Muscle of leg (tissue), 11 donors: ENCODE data around the gene PDCD1. TPM values are rescaled to one million over a fixed set of nuclear protein-coding genes. Genes with fewer than 3 reads are reported as not detected.

ENCODE experiments used
- DNase-seq: peaks from one replicate; pipeline ENCODE4 v3.0.0; 2013
- H3K27ac ChIP-seq: one replicate; pipeline ENCODE4 v1.5.1; 2013; ENCODE audit warnings: mild to moderate bottlenecking, low read length, control low read depth
- H3K27me3 ChIP-seq: one replicate; pipeline ENCODE4 v1.6.1; 2013; ENCODE audit warnings: low read length; ENCODE audit not compliant: control insufficient read depth, insufficient read depth
- H3K36me3 ChIP-seq: one replicate; pipeline ENCODE4 v1.6.1; 2013; ENCODE audit warnings: low read length; ENCODE audit not compliant: control insufficient read depth, insufficient read depth
- H3K4me1 ChIP-seq: one replicate; pipeline ENCODE4 v1.6.1; 2013; ENCODE audit warnings: low read length; ENCODE audit not compliant: control insufficient read depth, insufficient read depth
- H3K4me3 ChIP-seq: one replicate; pipeline ENCODE4 v1.5.1; 2013; ENCODE audit warnings: low read length, control low read depth
- H3K9me3 ChIP-seq: replicated peaks from 2 replicates; pipeline ENCODE4 v1.6.1; 2013; ENCODE audit warnings: low read depth, low read length; ENCODE audit not compliant: control insufficient read depth
- WGBS: methylation state at CpG from one replicate; pipeline ENCODE4 v1.1.5; 2013; ENCODE audit warnings: missing lambda C conversion rate; ENCODE audit not compliant: insufficient coverage; 5-methylcytosine and 5-hydroxymethylcytosine counted together
- polyA plus RNA-seq, 8 donors: library from polyadenylated mRNA; unstranded; fragments of 120-200 nt; gene quantifications; one replicate each; pipeline versions ENCODE4 v1.2.1 to v1.2.3, GENCODE V29; 2013; ENCODE audit warnings: inconsistent platforms in 1 of 8, low replicate concordance in 1 of 8; ENCODE audit not compliant: insufficient read length in 8 of 8, insufficient read depth in 1 of 8
- total RNA-seq: library from RNA; stranded (reverse); fragments of 120-200 nt; gene quantifications from one replicate; pipeline ENCODE4 v1.2.4, GENCODE V29; 2013

PDCD1 gene
- total and polyA plus RNA-seq, 9 donors, result 0.04 to 0.36 (median 0.10) TPM; not detected in 2

DNA sequence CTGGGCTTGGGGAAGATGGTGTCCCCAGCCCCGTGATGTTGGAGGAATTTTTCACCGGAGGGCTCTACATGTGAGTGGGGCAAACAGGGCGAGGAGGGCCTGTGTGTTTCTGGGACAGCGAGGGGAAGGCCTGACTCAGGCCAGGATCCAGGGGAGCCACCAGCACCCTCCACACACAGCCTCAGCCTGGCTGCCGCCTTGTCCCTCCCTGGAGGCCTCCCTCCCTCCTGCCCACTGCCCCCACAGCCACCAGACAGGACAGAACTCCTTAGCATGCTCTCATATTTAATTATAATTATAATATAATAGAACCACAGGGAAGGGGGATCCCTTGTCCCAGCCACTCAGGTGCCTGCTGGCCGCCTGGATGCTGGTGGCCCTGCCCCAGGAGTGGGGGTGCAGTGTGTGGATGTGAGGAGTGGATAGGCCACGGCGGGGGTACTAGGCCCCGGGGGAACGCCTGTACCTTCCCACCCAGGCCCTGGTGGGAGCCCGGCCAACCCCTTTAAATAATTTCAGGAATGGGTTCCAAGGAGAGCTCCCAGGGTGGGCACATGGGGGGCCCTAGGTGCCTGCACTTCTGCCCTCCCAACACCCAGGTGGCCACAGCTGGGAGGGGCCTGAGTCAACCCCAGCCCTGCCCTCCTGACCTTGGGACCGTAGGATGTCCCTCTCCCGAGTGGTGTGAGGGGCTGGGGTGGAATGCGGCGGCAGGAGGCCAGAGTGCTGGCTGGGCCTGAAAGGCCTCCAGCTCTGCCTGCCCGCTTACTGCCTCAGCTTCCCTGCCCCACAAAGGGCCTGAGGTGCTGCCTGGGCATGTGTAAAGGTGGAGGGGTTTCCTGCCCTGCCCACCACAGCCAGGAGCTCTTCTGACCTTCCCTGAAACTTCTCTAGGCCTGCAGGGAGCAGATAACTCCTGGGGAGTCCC is 8.8 kb downstream of the PDCD1 start:
- Histone ChIP-seq H3K36me3 (no peaks in the 10 kb centered on the region), H3K27me3 (peaks cover 2% of the 10 kb centered on the region), H3K9me3 (no peaks in the 10 kb centered on the region), H3K4me3 (no peak overlapping the region), H3K27ac (no peak overlapping the region), H3K4me1 (peaks cover 15% of the 10 kb centered on the region)
- DNase-seq, result no peak
- 47% methylated on average over 3 of the region's 16 CpGs for WGBS

GRCh38 chr2:241848761-241849615 is 9.7 kb downstream of the PDCD1 start:
- Histone ChIP-seq H3K27me3 (peaks cover 3% of the 10 kb centered on the region), H3K4me3 (no peak overlapping the region), H3K4me1 (peaks cover 14% of the 10 kb centered on the region), H3K9me3 (no peaks in the 10 kb centered on the region), H3K27ac (no peak overlapping the region), H3K36me3 (no peaks in the 10 kb centered on the region)
- no peak for DNase-seq
- 85% methylated on average over 35 of the region's 39 CpGs for WGBS

GRCh38 chr2:241846406-241846805 is 12.3 kb downstream of the PDCD1 start:
- 76% methylated on average over 22 of the region's 22 CpGs for WGBS
- peaks cover 3% of the 10 kb centered on the region for H3K27me3 ChIP-seq
- H3K4me1 ChIP-seq, result peaks cover 24% of the 10 kb centered on the region
- no peak overlapping the region for H3K27ac ChIP-seq
- no peaks in the 10 kb centered on the region for H3K9me3 ChIP-seq
- no peak for DNase-seq
- H3K36me3 ChIP-seq, result no peaks in the 10 kb centered on the region
- H3K4me3 ChIP-seq, result no peak overlapping the region

DNA sequence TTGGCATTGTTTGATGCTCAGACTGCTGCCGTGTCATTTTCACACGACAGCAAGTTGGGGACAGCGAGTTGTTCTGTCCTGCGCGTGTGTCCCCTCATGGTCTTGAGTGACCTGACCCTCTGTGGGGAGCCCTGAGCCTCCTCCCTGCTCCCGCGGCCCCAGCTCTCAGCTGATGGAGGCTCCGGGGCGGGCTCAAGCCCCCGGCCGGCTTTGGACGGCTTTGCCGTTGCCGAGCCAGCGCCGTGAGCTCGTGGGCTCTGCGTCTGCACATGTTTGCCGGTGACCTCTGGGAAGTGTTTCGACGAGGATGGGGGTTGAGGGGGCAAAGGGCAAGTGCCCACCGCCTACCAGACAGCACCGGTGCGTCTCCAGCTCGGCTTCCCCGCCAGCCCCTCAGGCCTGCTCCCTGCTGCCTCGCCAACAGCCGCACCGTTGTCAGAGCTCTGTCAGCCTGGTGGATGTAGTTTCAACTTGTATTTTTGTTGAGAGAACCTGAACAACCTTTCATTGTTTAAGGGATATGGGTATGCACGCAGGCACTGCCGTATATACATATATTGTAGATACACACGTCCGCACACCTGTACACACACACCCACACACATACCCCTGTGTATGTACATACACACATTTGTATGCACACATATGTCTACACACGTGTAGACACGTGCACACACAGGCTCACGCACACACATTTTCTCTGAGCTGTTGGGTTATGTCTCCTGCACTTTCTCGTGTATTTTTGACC is 13.7 kb downstream of the PDCD1 start:
- DNase-seq, result no peak
- Histone ChIP-seq H3K4me3 (peak overlapping the region; percentile 43), H3K27me3 (peaks cover 3% of the 10 kb centered on the region), H3K27ac (no peak overlapping the region), H3K4me1 (peaks cover 24% of the 10 kb centered on the region), H3K9me3 (no peaks in the 10 kb centered on the region), H3K36me3 (no peaks in the 10 kb centered on the region)
- WGBS, result 57% methylated on average over 29 of the region's 37 CpGs

- peak; percentile 94 for DNase-seq
Observed at GRCh38 chr2:241844066-241844728, 14.5 kb downstream of the PDCD1 start.

GRCh38 chr2:241843321-241844065 is 15.2 kb downstream of the PDCD1 start:
- peaks cover 5% of the 10 kb centered on the region for H3K27me3 ChIP-seq
- whole genome bisulfite sequencing, result 55% methylated on average over 29 of the region's 52 CpGs
- no peak overlapping the region for H3K4me3 ChIP-seq
- no peak for DNase-seq
- H3K27ac ChIP-seq, result peak overlapping the region; percentile 58
- no peaks in the 10 kb centered on the region for H3K9me3 ChIP-seq
- no peaks in the 10 kb centered on the region for H3K36me3 ChIP-seq
- H3K4me1 ChIP-seq, result peaks cover 24% of the 10 kb centered on the region

More at GRCh38 chr2:241844066-241844728, 14.5 kb downstream of the PDCD1 start:
- H3K4me1 ChIP-seq, result peaks cover 24% of the 10 kb centered on the region
- peak overlapping the region; percentile 43 for H3K4me3 ChIP-seq
- 3% methylated on average over 61 of the region's 65 CpGs for WGBS
- no peaks in the 10 kb centered on the region for H3K36me3 ChIP-seq
- H3K27me3 ChIP-seq, result peaks cover 3% of the 10 kb centered on the region
- no peaks in the 10 kb centered on the region for H3K9me3 ChIP-seq
- no peak overlapping the region for H3K27ac ChIP-seq

GRCh38 chr2:241842620-241843211 is 16.0 kb downstream of the PDCD1 start:
- Histone ChIP-seq H3K36me3 (no peaks in the 10 kb centered on the region), H3K27ac (peak overlapping the region; percentile 58), H3K9me3 (no peaks in the 10 kb centered on the region), H3K4me1 (peaks cover 24% of the 10 kb centered on the region), H3K27me3 (peaks cover 8% of the 10 kb centered on the region), H3K4me3 (no peak overlapping the region)
- peak; percentile 60 for DNase-seq
- 53% methylated on average over 24 of the region's 29 CpGs for WGBS

- Histone ChIP-seq H3K27ac (no peak overlapping the region), H3K9me3 (no peaks in the 10 kb centered on the region), H3K4me3 (no peak overlapping the region), H3K36me3 (no peaks in the 10 kb centered on the region), H3K27me3 (peaks cover 13% of the 10 kb centered on the region), H3K4me1 (peaks cover 24% of the 10 kb centered on the region)
- no peak for DNase-seq
- WGBS, result 73% methylated on average over 2 of the region's 11 CpGs
Observed at GRCh38 chr2:241842067-241842415, 16.7 kb downstream of the PDCD1 start.
